OCI-LY7 (cell line): ENCODE results near the gene SRRT. TPM values are rescaled to one million over a fixed set of nuclear protein-coding genes. Genes with fewer than 3 reads are reported as not detected.

Source experiments
- BruUV-seq: library from RNA; stranded (reverse); fragments of 400-500 nt; replicated peaks from 2 replicates; lab custom pipeline; 2021; lab: Mats Ljungman, UMichigan
- CTCF ChIA-PET: fragments of 300-600 bp; sonication (Branson Sonifier 250); formaldehyde crosslinking; loops from one replicate; lab custom pipeline; 2022; ENCODE audit warnings: antibody characterized with exemption; ENCODE audit not compliant: unreplicated experiment; lab: Charles Lee
- POLR2A ChIA-PET: fragments of 300-600 bp; sonication (Branson Sonifier 250); formaldehyde crosslinking; loops from one replicate; lab custom pipeline; 2022; ENCODE audit warnings: antibody characterized with exemption; lab: Charles Lee
- DNase-seq: peaks from one replicate; pipeline ENCODE4 v3.0.0-alpha.2; 2015; ENCODE audit warnings: low spot score
- H2AFZ ChIP-seq: fragments of 200-600 bp; sonication (generic), shearing (Covaris generic); 2 replicates; pipeline ENCODE4 v1.6.1; 2014; ENCODE audit warnings: mild to moderate bottlenecking, antibody characterized with exemption, low read length, moderate library complexity
- H3K27ac ChIP-seq: fragments of 200-600 bp; sonication (generic); 2 replicates; pipeline ENCODE4 v1.5.1; 2014; ENCODE audit warnings: mixed run types, low read depth, mild to moderate bottlenecking, moderate library complexity, low read length, inconsistent platforms; ENCODE audit not compliant: poor library complexity, severe bottlenecking
- H3K36me3 ChIP-seq: fragments of 200-600 bp; sonication (generic); 2 replicates; pipeline ENCODE4 v1.6.1; 2014; ENCODE audit warnings: mild to moderate bottlenecking, antibody characterized with exemption, low read length, moderate library complexity, mixed read lengths; ENCODE audit not compliant: insufficient read depth
- H3K4me1 ChIP-seq: fragments of 200-600 bp; sonication (generic); 2 replicates; pipeline ENCODE4 v1.5.1; 2014; ENCODE audit warnings: mild to moderate bottlenecking, low read length; ENCODE audit not compliant: insufficient read depth, poor library complexity, severe bottlenecking
- H3K4me2 ChIP-seq: fragments of 200-600 bp; sonication (generic); 2 replicates; pipeline ENCODE4 v1.6.1; 2014; ENCODE audit warnings: mild to moderate bottlenecking, low read length
- H3K4me3 ChIP-seq: fragments of 200-600 bp; sonication (generic); 2 replicates; pipeline ENCODE4 v1.5.1; 2014; ENCODE audit warnings: mild to moderate bottlenecking, low read depth, low read length; ENCODE audit not compliant: poor library complexity, severe bottlenecking
- H3K79me2 ChIP-seq: fragments of 200-600 bp; sonication (generic); 2 replicates; pipeline ENCODE4 v1.6.1; 2016; ENCODE audit warnings: low read depth, mild to moderate bottlenecking, low read length, moderate library complexity, mixed read lengths; ENCODE audit not compliant: insufficient read depth
- H3K9me2 ChIP-seq: fragments of 200-600 bp; sonication (generic); 2 replicates; pipeline ENCODE4 v1.6.1; 2016; ENCODE audit warnings: mild to moderate bottlenecking, low read length, mixed read lengths; ENCODE audit not compliant: insufficient read depth
- H3K9me3 ChIP-seq: fragments of 200-600 bp; sonication (generic); 2 replicates; pipeline ENCODE4 v1.6.1; 2014; ENCODE audit warnings: mild to moderate bottlenecking, mixed run types, low read length, mixed read lengths
- H4K20me1 ChIP-seq: fragments of 200-600 bp; sonication (generic); 2 replicates; pipeline ENCODE4 v1.6.1; 2014; ENCODE audit warnings: mild to moderate bottlenecking, antibody characterized with exemption, low read length, moderate library complexity, mixed read lengths; ENCODE audit not compliant: insufficient read depth
- EZH2phosphoT487 ChIP-seq: fragments of 200-600 bp; sonication (generic); IDR thresholded peaks from 2 replicates; pipeline ENCODE4 v1.6.1; 2018; ENCODE audit warnings: low read depth, borderline replicate concordance, mild to moderate bottlenecking, mixed run types, antibody characterized with exemption, low read length, moderate library complexity, mixed read lengths
- intact Hi-C: fragments of 100-400 bp; cut with micrococcal nuclease; formaldehyde crosslinking; loops from one replicate; pipeline ENCODE4 v1.10.0; 2022; ENCODE audit not compliant: unreplicated experiment
- total RNA-seq, 2 experiments: library from RNA; depleted of rRNA in 1 of 2; stranded (reverse); fragments of >200 nt in 1 of 2; shearing (Covaris generic) in 1 of 2; gene quantifications; 2 replicates each; pipeline ENCODE4 v1.2.3, GENCODE V29; 2014 to 2022
- TF ChIP-seq, protein P1 (sequence below): fragments of 200-600 bp; sonication (generic); conservative IDR thresholded peaks from 2 replicates; pipeline ENCODE4 v1.5.1; 2014; ENCODE audit warnings: mild to moderate bottlenecking, antibody characterized with exemption, low read length, moderate library complexity, mixed read lengths

The SRRT gene
- total RNA-seq, 2 experiments from 2014 or later: 154 to 264 TPM

DNA sequence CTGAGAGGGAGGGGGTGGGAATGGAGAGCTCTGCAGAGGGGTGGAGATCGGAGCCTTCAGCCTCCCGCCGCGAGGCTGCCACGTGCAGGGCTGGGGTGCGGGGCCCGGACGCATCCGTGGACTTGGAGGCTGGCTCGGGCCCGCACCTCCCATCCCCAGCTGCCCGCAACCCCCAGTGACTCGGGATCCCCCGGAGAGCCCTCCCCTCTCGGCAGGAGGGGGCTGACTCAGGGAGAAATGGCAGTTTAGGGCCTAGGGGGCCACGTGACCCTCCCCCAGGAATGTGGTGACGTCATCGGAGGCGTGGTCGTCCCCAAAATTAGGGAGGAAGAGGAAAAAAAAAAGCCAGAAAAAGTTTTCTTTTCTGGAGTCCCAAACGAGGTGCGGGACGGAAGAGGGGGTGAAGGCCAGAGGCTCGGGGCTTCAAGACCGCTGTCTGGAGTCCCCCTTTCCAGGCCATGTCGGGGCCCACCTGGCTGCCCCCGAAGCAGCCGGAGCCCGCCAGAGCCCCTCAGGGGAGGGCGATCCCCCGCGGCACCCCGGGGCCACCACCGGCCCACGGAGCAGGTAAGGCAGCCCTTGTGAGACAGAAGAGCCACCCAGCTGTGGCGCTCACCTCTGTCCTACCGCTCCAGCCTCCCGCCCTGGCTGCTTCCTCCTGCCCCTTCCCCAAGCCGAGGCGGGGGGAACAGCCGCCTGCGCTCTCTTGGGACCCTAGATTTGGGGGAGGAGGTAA lies 7.7 kb upstream of the SRRT start, which contains the start of gene TRIP6:
Gene TRIP6, plus strand, starts transcription at position 348 of the 736 bp plus-strand sequence. Its CDS starts 111 bp downstream, at position 459.
- no TSS peak for BruUV-seq
- TF ChIP-seq, protein P1, sequence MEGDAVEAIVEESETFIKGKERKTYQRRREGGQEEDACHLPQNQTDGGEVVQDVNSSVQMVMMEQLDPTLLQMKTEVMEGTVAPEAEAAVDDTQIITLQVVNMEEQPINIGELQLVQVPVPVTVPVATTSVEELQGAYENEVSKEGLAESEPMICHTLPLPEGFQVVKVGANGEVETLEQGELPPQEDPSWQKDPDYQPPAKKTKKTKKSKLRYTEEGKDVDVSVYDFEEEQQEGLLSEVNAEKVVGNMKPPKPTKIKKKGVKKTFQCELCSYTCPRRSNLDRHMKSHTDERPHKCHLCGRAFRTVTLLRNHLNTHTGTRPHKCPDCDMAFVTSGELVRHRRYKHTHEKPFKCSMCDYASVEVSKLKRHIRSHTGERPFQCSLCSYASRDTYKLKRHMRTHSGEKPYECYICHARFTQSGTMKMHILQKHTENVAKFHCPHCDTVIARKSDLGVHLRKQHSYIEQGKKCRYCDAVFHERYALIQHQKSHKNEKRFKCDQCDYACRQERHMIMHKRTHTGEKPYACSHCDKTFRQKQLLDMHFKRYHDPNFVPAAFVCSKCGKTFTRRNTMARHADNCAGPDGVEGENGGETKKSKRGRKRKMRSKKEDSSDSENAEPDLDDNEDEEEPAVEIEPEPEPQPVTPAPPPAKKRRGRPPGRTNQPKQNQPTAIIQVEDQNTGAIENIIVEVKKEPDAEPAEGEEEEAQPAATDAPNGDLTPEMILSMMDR: no peak
- no peak for TF ChIP-seq EZH2phosphoT487
- peak within 1 kb of the TSS; percentile 57 for H3K4me2 ChIP-seq
- no peaks in the 10 kb centered on the region for H3K9me3 ChIP-seq
- H3K9me2 ChIP-seq: no peaks in the 10 kb centered on the region
- intact Hi-C loops: no loop called here
- H2AFZ ChIP-seq: peak within 1 kb of the TSS; percentile 63
- ChIA-PET POLR2A (no interaction called here), CTCF (no interaction called here)
- no peak within 1 kb of the TSS for H3K4me3 ChIP-seq
- no peaks in the 10 kb centered on the region for H4K20me1 ChIP-seq
- H3K27ac ChIP-seq: no peak within 1 kb of the TSS
- peaks cover 9% of the 10 kb centered on the region for H3K4me1 ChIP-seq
- no peaks in the 10 kb centered on the region for H3K79me2 ChIP-seq
- H3K36me3 ChIP-seq: peaks cover 9% of the 10 kb centered on the region; the same call in 1 of the 2 replicates
- no peak for DNase-seq

DNA sequence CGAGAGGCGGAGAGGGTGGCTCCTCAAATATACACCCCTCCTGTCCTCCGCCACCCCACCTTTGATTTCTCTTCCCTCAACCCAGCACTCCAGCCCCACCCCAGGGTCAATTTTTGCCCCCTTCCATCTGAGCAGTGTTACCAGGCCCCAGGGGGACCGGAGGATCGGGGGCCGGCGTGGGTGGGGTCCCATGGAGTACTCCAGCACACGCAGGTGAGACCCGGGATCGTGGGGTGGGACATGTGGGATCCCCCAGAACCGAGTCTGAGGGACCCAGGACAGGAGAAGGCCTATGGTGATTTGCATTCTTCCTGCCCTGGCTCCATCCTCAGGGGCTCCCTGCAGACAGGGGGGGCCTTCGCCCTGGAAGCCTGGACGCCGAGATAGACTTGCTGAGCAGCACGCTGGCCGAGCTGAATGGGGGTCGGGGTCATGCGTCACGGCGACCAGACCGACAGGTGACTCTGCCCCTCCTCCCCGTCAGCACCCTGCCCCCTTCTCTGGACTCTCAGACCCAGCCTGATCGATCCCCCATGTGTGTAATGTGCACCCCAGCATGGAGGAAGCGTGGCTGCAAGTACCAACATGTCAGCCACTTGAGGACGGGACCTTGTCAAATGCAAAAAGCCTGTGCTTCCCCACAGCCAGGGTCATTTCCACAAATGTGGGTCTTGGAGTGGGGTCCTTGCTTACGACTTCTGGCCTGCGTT lies 7.0 kb upstream of the SRRT start:
- H3K4me1 ChIP-seq: peaks cover 9% of the 10 kb centered on the region
- intact Hi-C loops: no loop called here
- POLR2A ChIA-PET: no interaction called here
- no peak overlapping the region for H3K27ac ChIP-seq
- H3K36me3 ChIP-seq: peaks cover 9% of the 10 kb centered on the region; the same call in 1 of the 2 replicates
- CTCF ChIA-PET: no interaction called here
- BruUV-seq: no TSS peak
- H4K20me1 ChIP-seq: no peaks in the 10 kb centered on the region
- no peak overlapping the region for H2AFZ ChIP-seq
- no peaks in the 10 kb centered on the region for H3K79me2 ChIP-seq
- no peak for DNase-seq
- no peaks in the 10 kb centered on the region for H3K9me3 ChIP-seq
- no peak for TF ChIP-seq EZH2phosphoT487
- TF ChIP-seq, protein P1: no peak
- H3K4me2 ChIP-seq: peak overlapping the region; percentile 57; the same call in 1 of the 2 replicates
- no peak overlapping the region for H3K4me3 ChIP-seq
- H3K9me2 ChIP-seq: no peaks in the 10 kb centered on the region
